HepG2 (cell line): ENCODE measurements around the gene GCHFR. TPM values are rescaled to one million over a fixed set of nuclear protein-coding genes. Genes with fewer than 3 reads are reported as not detected.

Experiments used
- ATM ChIP-seq: fragments of 450-650 bp; IDR thresholded peaks from 2 replicates; pipeline ENCODE4 v1.7.1; 2017; ENCODE audit warnings: mild to moderate bottlenecking, borderline replicate concordance
- ATRX ChIP-seq: sonication (generic); formaldehyde crosslinking; IDR thresholded peaks from 2 replicates; pipeline ENCODE4 v1.4.0; 2020; ENCODE audit warnings: missing genetic modification reagents, borderline replicate concordance
- FOXA3 ChIP-seq: IDR thresholded peaks from 2 replicates; pipeline ENCODE4 v1.6.1; 2016; ENCODE audit warnings: missing genetic modification reagents, missing compliant biosample characterization
- HNRNPUL1 ChIP-seq: fragments of 200-400 bp; formaldehyde crosslinking; IDR thresholded peaks from 2 replicates; pipeline ENCODE4 v1.6.1; 2017; ENCODE audit warnings: low read depth, mild to moderate bottlenecking, low read length, moderate library complexity
- ISL2 ChIP-seq: sonication (generic); formaldehyde crosslinking; IDR thresholded peaks from 2 replicates; pipeline ENCODE4 v1.5.0; 2020; ENCODE audit warnings: missing genetic modification reagents
- MAFG ChIP-seq: sonication (generic); formaldehyde crosslinking; IDR thresholded peaks from 2 replicates; pipeline ENCODE4 v1.5.1; 2020; ENCODE audit warnings: mild to moderate bottlenecking, missing genetic modification reagents
- NFYC ChIP-seq: IDR thresholded peaks from 2 replicates; pipeline ENCODE4 v1.6.1; 2016; ENCODE audit warnings: missing genetic modification reagents, missing compliant biosample characterization
- ONECUT2 ChIP-seq: sonication (generic); formaldehyde crosslinking; IDR thresholded peaks from 2 replicates; pipeline ENCODE4 v1.4.0; 2020; ENCODE audit warnings: missing genetic modification reagents
- RCOR2 ChIP-seq: IDR thresholded peaks from 2 replicates; pipeline ENCODE4 v1.6.1; 2016; ENCODE audit warnings: missing biosample characterization, missing genetic modification reagents
- SNRNP70 ChIP-seq: fragments of 200-400 bp; formaldehyde crosslinking; IDR thresholded peaks from 2 replicates; pipeline ENCODE4 v1.6.1; 2017; ENCODE audit warnings: mild to moderate bottlenecking, low read depth, low read length, moderate library complexity
- TBL1XR1 ChIP-seq: fragments of 150-350 bp; IDR thresholded peaks from 2 replicates; pipeline ENCODE4 v1.6.1; 2014; ENCODE audit warnings: borderline replicate concordance, low read length; ENCODE audit not compliant: partially characterized antibody
- TBX2 ChIP-seq: sonication (generic); formaldehyde crosslinking; IDR thresholded peaks from 2 replicates; pipeline ENCODE4 v1.5.0; 2020; ENCODE audit warnings: missing genetic modification reagents, mild to moderate bottlenecking, borderline replicate concordance
- TMF1 ChIP-seq: sonication (generic); formaldehyde crosslinking; IDR thresholded peaks from 2 replicates; pipeline ENCODE4 v1.8.1; 2022; ENCODE audit warnings: low read depth, missing genetic modification reagents
- XBP1 ChIP-seq: sonication (generic); formaldehyde crosslinking; IDR thresholded peaks from 2 replicates; pipeline ENCODE4 v1.5.0; 2020; ENCODE audit warnings: missing genetic modification reagents
- ZMYM2 ChIP-seq: sonication (generic); formaldehyde crosslinking; IDR thresholded peaks from 2 replicates; pipeline ENCODE4 v1.8.0; 2022; ENCODE audit warnings: mild to moderate bottlenecking, missing genetic modification reagents
- ZNF230 ChIP-seq: sonication (generic); formaldehyde crosslinking; IDR thresholded peaks from 2 replicates; pipeline ENCODE4 v1.4.0; 2020; ENCODE audit warnings: mild to moderate bottlenecking, missing genetic modification reagents
- ZNF331 ChIP-seq: sonication (generic); formaldehyde crosslinking; IDR thresholded peaks from 2 replicates; pipeline ENCODE4 v1.4.0; 2020; ENCODE audit warnings: missing genetic modification reagents
- ZNF335 ChIP-seq: sonication (generic); formaldehyde crosslinking; IDR thresholded peaks from 2 replicates; pipeline ENCODE4 v1.4.0; 2020; ENCODE audit warnings: missing genetic modification reagents
- ZNF354B ChIP-seq: sonication (generic); formaldehyde crosslinking; IDR thresholded peaks from 2 replicates; pipeline ENCODE4 v1.8.0; 2022; ENCODE audit warnings: mild to moderate bottlenecking, missing genetic modification reagents
- ZNF546 ChIP-seq: sonication (generic); formaldehyde crosslinking; conservative IDR thresholded peaks from 2 replicates; pipeline ENCODE4 v1.8.1; 2023; ENCODE audit warnings: mild to moderate bottlenecking, missing genetic modification reagents
- ZNF570 ChIP-seq: sonication (generic); formaldehyde crosslinking; IDR thresholded peaks from 2 replicates; pipeline ENCODE4 v1.4.0; 2020; ENCODE audit warnings: mild to moderate bottlenecking, missing genetic modification reagents, borderline replicate concordance
- ZNF644 ChIP-seq: IDR thresholded peaks from 2 replicates; pipeline ENCODE4 v1.6.1; 2016; ENCODE audit warnings: low read depth
- ZNF792 ChIP-seq: IDR thresholded peaks from 2 replicates; pipeline ENCODE4 v1.6.1; 2016
- polyA plus RNA-seq, 8 experiments: library from polyadenylated mRNA; depleted of rRNA in 3 of 8; stranded (reverse) in 7 of 8; unstranded in 1 of 8; fragments of >200 nt; fragmentation: Illumina TruSeq in 4 of 8; extraction: Trizol in 4 of 8; gene quantifications; 2 replicates each; pipeline versions ENCODE4 v1.2.1 to v1.2.3, GENCODE V29; 2011 to 2016; ENCODE audit warnings: low read depth in 4 of 8, missing spikeins in 1 of 8, mixed read lengths in 1 of 8; ENCODE audit not compliant: insufficient read depth in 1 of 8
- total RNA-seq, 5 experiments: library from RNA; depleted of rRNA; stranded (reverse); fragments of >200 nt; fragmentation: Illumina TruSeq; extraction: Trizol; gene quantifications; 2 replicates each; pipeline ENCODE4 v1.2.3, GENCODE V29; 2016; ENCODE audit warnings: low read depth in 1 of 5
- TF ChIP-seq, protein P1 (sequence below): sonication (generic); formaldehyde crosslinking; IDR thresholded peaks from 2 replicates; pipeline ENCODE4 v1.8.1; 2022; ENCODE audit warnings: mild to moderate bottlenecking, missing genetic modification reagents
- TF ChIP-seq, protein P2 (sequence below): sonication (generic); formaldehyde crosslinking; IDR thresholded peaks from 2 replicates; pipeline ENCODE4 v1.5.1; 2020; ENCODE audit warnings: missing genetic modification reagents, mild to moderate bottlenecking, borderline replicate concordance
- TF ChIP-seq, protein P3 (sequence below): sonication (generic); formaldehyde crosslinking; IDR thresholded peaks from 2 replicates; pipeline ENCODE4 v1.9.0; 2021; ENCODE audit warnings: missing genetic modification reagents, borderline replicate concordance
- TF ChIP-seq, protein P4 (sequence below): sonication (generic); formaldehyde crosslinking; IDR thresholded peaks from 2 replicates; pipeline ENCODE4 v1.4.0; 2020; ENCODE audit warnings: missing genetic modification reagents, borderline replicate concordance

GCHFR gene
- total and polyA plus RNA-seq, 2 of the 13 experiments (the other 11 are each of a cell fraction or from before 2014, with no cell fraction given) = 51.5 to 92.4 TPM

DNA sequence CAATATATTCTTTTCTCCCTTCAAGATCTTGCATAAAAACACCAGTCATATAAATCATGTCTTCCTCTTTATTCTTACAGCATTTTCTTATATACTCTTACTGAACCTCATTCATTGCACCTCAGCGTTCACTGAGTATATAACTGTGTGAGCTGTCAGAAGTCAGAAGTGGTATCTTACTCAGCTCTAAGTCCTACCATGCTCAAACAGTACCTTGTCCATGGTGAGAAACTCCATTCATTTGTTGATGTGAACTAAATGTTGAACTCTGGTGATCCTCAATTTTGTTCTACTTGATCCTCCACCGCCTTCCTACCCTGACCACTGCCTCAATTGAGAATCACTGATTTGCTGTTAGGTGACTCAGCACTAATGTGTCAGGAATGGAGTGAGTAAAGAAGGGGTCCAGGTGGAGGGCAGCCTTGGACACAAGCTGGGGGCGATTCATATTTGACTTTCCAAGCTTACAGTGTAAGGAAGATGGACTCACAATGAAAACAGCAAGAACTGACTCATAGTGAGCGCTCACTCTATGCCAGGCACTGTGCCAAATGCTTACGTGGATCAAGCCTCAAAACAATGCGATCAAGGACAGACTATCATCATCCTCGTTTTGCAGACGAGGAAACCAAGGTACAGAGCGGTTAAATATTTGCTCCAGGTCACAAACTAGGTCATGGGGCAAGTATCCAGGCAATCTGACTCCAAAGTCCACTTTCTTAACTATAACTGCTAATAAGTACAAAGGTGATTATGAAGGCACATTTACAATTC lies 29.5 kb downstream of the GCHFR start (continued):
- peak; percentile 77; the same call in 1 of the 2 replicates for TF ChIP-seq ZMYM2 (CRISPR knock-in tag)
- TF ChIP-seq RCOR2 = peak; percentile 88; the same call in 1 of the 2 replicates
- TF ChIP-seq, protein P1, sequence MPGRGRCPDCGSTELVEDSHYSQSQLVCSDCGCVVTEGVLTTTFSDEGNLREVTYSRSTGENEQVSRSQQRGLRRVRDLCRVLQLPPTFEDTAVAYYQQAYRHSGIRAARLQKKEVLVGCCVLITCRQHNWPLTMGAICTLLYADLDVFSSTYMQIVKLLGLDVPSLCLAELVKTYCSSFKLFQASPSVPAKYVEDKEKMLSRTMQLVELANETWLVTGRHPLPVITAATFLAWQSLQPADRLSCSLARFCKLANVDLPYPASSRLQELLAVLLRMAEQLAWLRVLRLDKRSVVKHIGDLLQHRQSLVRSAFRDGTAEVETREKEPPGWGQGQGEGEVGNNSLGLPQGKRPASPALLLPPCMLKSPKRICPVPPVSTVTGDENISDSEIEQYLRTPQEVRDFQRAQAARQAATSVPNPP (CRISPR knock-in tag) = no peak
- no peak for TF ChIP-seq TMF1 (CRISPR knock-in tag)
- TF ChIP-seq ZNF546 (CRISPR knock-in tag) = no peak
- TF ChIP-seq, protein P2, sequence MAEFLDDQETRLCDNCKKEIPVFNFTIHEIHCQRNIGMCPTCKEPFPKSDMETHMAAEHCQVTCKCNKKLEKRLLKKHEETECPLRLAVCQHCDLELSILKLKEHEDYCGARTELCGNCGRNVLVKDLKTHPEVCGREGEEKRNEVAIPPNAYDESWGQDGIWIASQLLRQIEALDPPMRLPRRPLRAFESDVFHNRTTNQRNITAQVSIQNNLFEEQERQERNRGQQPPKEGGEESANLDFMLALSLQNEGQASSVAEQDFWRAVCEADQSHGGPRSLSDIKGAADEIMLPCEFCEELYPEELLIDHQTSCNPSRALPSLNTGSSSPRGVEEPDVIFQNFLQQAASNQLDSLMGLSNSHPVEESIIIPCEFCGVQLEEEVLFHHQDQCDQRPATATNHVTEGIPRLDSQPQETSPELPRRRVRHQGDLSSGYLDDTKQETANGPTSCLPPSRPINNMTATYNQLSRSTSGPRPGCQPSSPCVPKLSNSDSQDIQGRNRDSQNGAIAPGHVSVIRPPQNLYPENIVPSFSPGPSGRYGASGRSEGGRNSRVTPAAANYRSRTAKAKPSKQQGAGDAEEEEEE (CRISPR knock-in tag) = peak; percentile 78; the same call in 1 of the 2 replicates
- TF ChIP-seq ONECUT2 (CRISPR knock-in tag) = no peak
- TF ChIP-seq TBL1XR1 = no peak
- TF ChIP-seq ATRX (CRISPR knock-in tag) = no peak
- TF ChIP-seq TBX2 (CRISPR knock-in tag) = peak; percentile 69; the same call in 1 of the 2 replicates
- TF ChIP-seq ZNF792 (CRISPR knock-in tag) = peak; percentile 80; the same call in 1 of the 2 replicates
- TF ChIP-seq, protein P3, sequence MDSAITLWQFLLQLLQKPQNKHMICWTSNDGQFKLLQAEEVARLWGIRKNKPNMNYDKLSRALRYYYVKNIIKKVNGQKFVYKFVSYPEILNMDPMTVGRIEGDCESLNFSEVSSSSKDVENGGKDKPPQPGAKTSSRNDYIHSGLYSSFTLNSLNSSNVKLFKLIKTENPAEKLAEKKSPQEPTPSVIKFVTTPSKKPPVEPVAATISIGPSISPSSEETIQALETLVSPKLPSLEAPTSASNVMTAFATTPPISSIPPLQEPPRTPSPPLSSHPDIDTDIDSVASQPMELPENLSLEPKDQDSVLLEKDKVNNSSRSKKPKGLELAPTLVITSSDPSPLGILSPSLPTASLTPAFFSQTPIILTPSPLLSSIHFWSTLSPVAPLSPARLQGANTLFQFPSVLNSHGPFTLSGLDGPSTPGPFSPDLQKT = no peak
- TF ChIP-seq HNRNPUL1 = no peak
- peak; percentile 37; the same call in 1 of the 2 replicates for TF ChIP-seq ISL2 (CRISPR knock-in tag)
- 0 out of 2 replicates have a peak, but pooled peaks have one; percentile 19 for TF ChIP-seq MAFG (CRISPR knock-in tag)
- TF ChIP-seq ATM = no peak
- no peak for TF ChIP-seq ZNF570
- no peak for TF ChIP-seq ZNF230 (CRISPR knock-in tag)
- no peak for TF ChIP-seq ZNF354B (CRISPR knock-in tag)
- TF ChIP-seq ZNF335 (CRISPR knock-in tag) = peak; percentile 17; the same call in 1 of the 2 replicates
- TF ChIP-seq SNRNP70 = no peak
- TF ChIP-seq, protein P4, sequence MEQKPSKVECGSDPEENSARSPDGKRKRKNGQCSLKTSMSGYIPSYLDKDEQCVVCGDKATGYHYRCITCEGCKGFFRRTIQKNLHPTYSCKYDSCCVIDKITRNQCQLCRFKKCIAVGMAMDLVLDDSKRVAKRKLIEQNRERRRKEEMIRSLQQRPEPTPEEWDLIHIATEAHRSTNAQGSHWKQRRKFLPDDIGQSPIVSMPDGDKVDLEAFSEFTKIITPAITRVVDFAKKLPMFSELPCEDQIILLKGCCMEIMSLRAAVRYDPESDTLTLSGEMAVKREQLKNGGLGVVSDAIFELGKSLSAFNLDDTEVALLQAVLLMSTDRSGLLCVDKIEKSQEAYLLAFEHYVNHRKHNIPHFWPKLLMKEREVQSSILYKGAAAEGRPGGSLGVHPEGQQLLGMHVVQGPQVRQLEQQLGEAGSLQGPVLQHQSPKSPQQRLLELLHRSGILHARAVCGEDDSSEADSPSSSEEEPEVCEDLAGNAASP = peak; percentile 42; the same call in 1 of the 2 replicates
- TF ChIP-seq XBP1 (CRISPR knock-in tag) = no peak
- no peak for TF ChIP-seq NFYC (CRISPR knock-in tag)
- peak; percentile 37; the same call in 1 of the 2 replicates for TF ChIP-seq ZNF644 (CRISPR knock-in tag)
- peak; percentile 44; the same call in 1 of the 2 replicates for TF ChIP-seq ZNF331 (CRISPR knock-in tag)
- TF ChIP-seq FOXA3 (CRISPR knock-in tag) = peak; percentile 72
